Activated gamma-delta T cell (primary cell): ENCODE results near the gene IGFALS.

Experiments
- DNase-seq: peaks from one replicate; lab custom pipeline; 2025; lab: John Stamatoyannopoulos, UW

IGFALS gene

DNA sequence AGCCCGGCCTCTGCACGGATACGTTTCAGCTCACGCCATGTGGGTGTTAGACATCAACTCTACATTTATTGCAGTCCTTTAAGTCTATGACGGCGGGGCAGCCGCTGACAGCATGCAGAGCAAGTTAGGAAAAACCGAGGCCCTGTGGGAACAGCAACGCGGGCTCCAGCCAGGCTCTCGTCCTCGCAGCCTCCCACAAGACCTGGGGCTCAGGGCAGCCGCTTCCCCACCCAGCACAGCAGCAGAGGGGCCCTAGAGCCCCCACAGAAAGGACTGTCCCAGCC is 16.9 kb downstream of the IGFALS start:
- no peak for DNase-seq

DNA sequence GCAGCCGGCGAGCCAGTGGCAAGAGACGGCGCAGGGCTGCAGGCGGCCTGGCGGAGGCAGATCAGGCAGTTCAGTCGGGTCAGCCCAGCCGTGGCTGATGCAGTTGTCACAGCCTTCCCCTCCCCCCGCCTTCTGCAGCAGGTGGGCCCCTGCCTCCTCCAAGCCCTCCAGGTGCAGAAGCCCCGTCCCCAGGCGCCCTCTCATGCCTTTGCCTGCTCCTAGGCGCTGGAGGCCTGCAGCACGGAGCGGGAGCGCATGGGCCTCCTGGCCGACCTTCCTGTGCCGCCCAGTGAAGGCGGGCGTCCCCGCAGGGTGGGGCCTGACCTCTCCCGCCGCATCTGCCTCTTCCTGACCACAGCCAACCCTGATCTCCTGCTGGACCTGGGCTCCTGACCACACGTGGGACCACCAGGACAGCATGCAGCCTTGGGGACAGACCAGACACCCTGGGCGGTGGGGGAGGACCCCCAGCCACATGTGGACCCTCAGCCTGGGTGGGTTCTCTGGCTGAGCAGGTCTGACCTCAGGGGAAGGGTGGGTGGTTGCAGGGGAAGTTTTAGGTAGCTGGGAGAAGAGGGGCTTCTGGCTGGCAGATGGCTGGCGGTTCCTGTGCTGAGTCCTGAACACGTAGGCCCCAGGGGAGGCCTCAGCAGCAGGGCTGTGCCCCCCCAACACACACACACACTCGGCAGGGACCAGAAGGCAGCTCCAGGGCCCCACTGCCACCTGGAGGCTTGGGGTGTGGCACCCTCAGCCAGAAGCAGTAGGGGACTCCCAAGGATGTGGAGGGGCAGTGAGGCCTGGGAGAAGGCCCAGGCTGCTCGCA is 17.4 kb downstream of the IGFALS start:
- no peak for DNase-seq

DNA sequence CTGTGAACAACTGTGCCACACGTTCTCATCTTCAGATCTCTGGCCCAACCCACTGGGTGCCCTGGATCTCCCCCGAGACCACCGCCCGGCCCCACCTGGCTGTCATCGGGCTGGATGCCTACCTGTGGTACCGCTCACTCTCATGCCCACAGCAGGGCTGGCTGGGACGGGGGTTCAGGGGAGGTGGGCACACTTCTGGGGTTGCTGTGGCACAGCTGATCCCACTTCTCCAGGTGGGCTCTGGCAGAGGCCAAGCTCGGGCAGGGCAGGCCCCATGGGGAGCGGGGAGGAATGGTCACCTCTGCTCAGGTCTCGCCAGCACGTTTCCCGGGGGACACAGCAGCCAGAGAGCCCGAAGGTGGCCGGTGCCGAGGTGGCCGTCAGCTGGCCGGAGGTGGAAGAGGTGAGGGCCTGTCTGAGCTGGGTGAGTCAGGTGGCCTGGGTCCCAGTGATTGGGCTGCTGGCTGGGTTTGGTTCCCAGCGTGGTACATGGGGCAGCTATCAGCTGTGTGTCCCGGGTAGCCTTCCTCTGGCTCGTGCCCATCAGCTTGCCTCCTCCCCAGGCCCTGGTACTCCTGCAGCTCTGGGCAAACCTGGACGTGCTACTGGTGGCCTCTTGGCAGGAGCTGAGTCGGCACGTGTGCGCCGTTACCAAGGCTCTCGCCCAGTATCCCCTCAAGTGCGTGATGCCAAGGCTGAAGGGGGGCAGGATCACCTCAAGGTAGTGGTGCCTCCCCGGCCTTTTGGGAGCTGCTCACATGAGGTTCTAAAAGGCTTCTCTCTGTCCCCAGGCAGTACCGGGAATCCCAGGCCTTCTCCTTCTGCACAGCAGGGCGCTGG is 18.3 kb downstream of the IGFALS start:
- DNase-seq: no peak

DNA sequence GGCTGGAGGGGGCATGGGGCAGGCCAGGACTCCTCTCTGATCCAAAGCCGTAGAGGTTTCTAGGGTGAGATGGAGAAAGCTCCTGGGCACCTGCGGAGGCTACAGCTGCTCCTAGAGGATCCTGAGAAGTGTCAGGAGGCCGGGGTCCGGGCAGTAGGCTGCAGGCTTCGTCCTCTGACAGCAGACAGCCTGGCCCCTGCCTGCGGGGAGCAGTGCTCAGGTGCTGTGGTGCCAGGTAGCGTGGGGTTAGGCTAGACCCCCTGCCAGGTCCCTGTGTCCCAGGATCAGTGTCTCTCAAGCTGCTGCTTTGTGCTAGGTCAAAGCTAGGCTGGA is 19.1 kb downstream of the IGFALS start:
- no peak for DNase-seq

DNA sequence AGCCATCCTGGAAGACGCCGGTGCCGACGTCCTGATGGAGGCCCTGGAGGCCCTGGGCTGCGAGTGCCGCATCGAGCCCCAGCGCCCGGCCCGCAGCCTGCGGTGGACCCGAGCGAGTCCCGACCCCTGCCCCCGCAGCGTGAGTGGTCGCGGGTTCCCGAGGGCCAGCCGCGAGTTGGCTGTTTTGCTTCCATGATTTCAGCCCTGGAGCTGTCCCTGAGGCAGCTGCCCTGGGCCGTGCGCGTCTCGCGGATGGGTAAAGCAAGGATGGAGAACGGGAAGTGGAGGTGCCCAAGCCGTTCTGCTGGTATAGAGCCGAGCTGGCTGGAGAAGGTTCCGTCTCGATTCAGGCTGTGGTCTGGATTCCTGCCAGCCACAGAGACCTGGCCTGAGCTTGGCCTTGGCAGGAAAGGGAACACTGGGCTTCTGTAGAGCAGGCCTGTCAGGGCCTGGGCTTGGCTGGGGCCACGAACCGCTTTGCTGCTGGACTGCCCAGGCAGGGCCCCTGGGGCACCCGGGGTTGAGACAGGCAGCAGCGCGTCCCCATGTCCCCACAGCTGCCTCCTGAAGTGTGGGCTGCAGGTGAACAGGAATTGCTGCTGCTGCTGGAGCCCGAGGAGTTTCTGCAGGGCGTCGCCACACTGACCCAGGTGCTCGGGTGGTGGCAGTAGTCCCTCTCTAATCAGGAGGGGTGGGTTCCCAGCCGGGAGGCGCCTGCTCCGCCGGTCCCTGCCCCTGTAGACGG is 19.6 kb downstream of the IGFALS start:
- no peak for DNase-seq

DNA sequence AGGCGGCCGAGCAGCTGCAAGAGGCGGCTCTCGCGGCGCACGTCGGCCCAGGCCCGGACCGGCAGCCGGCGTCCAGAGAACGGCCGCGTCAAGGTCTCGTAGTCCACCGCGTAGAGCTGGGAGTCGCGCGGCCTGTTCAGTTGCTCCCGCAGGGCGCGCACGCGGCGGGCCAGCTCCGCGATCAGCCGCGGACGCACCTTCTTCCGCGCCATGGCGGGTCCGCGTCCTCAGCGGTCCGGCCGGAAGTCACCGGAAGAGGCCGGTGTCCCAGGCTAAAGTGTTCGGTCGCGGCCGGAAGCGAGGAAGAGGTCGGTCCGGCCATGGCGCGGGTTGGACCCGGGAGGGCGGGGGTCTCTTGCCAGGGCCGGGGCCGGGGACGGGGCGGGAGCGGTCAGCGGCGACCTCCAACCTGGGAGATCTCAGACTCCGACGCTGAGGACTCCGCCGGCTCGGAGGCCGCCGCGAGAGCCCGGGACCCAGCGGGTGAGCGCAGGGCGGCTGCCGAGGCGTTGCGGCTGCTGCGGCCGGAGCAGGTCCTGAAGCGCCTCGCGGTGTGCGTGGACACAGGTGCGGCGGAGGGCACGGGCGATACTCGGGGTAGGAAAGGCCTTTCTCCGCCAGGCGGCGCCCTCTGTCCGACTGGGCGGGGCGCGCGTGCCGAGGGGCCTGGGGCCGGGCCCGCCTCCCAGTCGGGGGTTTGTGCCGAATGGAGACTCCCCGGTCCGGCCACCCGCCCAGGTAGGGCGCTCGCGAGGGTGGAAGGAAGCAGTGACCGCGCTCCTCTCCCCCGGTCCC is 20.4 kb downstream of the IGFALS start, which contains the start of gene MRPS34:
TSS of gene MRPS34 (minus strand) at position 227 of the 795 bp plus-strand sequence. CDS start at position 212, 15 bp downstream.
- DNase-seq: peak; percentile 59

DNA sequence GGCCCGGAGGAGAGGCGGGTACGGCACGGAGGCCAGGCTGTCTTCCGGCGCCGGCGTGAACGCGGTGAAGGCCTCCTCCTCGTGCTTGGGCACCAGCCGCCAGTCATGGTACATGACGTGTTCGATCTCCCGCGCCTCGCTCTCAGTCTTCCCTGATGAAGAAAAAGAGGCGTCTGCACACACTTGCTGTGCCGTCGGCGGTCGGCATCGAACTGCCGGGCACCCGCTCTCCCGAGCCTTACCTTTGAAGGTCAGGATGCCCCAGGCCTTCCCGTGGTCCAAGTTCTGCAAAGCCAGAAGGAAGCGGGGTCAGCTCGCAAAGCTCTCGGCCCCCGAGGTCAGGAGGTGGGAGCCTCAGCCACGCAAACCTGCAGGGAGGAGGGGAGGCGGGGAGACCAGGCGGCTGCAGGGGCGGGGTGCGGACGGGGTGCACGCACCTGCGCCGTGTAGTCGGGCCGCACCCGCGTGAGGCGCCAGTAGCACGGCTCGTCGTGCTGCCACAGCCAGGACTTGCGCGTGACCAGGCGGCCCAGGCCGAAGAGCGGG is 21.1 kb downstream of the IGFALS start, which contains the start of gene EME2:
TSS of gene EME2 (plus strand) at position 449 of the 546 bp plus-strand sequence. CDS start 418 bp downstream, outside the sequence.
- DNase-seq: no peak

DNA sequence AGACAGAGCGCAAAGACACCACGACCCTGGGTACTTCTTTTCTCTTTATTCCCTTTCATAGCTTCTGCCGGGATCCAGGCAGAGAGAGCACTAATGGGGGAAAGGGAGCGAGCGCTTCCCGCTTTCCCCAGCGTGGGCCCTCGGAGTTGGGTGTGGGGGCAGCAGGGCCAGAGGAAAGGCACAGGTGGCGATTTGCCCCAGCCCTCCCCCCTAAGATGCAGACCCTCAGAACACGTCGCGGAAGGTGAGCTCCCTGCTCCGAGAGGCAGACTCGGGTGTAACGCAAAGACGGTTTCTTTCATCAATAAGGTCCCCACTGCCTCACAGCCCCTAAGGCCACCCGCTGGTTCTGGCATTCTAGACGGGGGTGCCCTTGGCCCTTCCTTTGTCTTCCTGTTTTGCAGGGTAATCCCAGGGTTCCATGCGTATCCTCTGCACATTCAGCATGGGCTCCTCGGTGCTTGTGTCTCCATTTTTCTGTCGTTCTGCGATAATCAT is 21.6 kb downstream of the IGFALS start:
- DNase-seq: no peak

DNA sequence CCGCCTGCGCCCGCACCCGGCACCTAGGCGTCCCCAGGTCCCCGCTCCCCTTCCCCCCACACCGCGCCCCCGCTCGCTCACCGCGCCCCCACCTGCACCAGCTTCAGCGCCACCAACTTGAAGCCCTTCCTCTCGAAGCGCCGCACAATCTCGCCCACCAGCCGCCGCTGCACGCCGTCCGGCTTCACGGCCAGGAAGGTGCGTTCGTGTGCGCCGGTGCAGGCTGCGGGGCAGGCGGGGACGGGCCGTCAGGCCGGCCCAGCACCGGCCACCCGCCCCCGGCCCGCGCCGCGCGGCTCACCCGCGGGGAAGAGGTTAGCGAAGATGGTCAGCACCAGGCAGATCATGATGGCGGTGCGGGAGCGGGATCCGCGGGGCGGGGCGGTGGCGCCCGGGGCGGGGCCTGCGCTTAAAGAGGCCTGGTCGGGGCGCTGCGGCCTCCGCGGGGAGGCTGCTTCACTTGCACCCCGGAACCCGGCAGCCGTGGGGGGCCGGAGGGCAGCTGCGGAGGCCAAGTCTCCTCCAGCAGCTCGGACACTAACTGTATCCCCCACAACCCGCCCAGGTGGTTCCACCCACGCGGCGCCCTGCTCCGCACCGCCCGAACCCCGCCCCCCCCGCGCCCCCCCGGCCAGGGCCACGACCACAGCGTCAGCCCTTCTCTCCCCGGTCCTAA is 22.2 kb downstream of the IGFALS start, which contains the start of gene NME3:
TSS of gene NME3 (minus strand) at position 356 of the 676 bp plus-strand sequence. CDS start at position 347, 9 bp downstream.
- DNase-seq: peak; percentile 56

DNA sequence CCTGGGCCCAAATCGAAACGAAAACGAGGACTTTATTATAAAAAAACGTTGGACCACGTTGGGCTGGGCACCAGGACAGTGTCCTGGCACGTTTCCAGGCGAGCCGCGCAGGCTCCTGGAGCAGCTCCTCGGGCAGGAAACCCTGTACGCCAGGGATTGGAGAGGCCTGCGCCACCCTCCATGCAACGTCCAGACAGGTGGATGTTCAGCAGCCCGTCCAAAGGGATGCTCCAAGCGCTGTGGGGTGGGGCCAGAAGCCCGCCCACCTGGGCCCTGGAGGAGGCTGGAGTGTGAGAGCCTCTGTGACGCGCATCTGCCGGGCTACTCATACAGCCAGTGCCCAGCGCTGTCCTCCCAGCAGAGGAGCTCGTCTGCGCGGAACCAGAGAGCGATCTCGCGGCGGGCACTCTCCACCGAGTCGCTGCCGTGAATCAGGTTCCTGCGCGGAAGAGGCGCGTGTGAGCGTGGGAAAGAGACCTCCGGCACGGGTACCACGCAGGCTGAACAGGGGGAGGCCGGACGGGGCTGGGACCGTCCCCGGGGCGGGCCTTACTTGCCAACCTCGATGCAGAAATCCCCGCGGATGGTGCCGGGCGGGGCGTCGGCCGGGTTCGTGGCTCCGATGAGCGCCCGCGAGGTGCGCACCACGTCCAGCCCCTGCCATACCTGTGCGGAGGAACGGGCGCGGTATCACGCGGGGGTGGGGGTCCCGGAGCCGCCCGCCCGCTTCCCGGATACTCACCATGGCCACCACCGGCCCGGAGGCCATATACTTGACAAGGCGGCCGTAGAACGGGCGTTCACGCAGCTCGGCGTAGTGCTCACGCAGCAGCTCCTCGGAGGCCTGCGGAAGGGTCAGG is 22.9 kb downstream of the IGFALS start:
- DNase-seq: no peak

DNA sequence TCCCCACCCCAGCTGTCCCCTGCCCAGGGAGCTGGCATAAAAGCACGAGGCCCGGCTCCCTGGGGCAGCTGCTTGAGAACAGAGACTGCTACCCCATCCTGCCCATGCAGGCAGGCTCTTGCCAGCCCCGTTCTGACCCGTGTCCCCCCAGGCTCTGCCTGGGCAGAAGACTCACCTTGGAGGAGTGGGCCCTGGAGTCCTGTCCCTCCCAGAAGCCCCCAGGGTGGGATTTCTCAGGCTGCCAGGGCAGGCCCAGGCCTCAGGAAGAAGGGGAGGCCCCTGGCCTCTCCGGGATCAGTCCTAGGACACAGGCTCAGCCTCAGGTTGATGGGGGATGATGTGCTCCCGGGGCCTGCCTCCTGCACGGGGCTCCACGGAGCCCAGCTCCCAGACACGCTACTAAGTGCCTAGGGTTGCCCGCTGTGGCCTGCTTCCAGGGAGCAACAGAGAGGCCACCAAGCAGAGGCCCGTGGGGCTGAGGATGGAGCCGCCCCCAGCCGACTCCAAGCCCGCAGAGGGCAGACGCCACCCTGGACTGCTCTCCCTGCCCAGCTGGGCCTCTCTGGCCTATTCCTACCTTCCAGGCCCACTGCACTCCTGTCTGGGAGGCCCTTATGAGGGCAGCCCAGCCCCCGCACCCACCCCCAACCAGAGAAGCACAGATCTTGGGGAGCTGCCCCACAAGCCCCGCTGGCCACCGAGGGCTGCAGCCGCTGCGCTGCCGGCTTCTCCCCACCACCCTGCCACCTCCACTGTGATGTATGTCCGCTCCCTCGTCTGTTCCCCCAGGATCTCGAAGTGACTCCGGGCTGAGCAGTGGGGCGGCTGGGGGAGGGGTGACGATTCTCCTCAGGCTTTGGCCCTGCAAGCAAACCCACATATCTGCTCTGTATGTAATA is 23.9 kb downstream of the IGFALS start:
- DNase-seq: no peak

DNA sequence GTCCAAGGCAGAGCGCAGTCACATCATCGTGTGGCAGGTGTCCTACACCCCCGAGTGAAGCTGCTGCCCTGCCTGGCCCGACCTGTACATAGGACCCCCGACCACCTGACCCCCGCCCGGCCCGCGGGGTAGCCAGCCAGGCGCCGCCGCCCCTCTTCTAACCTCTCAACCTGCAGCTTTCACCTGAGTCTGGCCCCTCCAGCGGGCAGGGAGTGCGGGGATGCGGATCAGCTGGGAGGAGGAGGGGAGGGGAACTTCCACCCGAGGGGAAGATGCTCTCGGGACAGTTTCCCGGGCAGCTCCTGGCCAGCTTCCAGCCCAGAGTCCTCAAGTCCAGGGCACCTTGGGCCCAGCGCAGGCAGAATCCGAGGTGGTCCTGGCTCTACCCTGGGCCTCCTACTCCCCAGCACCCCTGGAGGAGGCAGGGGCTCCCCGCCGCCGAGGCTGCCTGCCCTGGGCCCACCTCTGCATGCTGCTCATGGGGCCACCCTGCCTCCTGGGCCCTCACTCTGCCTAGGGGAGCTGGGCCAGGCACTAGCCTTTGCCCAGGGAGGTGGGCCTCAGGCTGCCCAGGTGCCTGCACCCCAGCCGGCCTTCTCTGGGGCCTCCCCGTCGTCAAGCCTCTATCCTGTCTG is 24.6 kb downstream of the IGFALS start:
- no peak for DNase-seq

DNA sequence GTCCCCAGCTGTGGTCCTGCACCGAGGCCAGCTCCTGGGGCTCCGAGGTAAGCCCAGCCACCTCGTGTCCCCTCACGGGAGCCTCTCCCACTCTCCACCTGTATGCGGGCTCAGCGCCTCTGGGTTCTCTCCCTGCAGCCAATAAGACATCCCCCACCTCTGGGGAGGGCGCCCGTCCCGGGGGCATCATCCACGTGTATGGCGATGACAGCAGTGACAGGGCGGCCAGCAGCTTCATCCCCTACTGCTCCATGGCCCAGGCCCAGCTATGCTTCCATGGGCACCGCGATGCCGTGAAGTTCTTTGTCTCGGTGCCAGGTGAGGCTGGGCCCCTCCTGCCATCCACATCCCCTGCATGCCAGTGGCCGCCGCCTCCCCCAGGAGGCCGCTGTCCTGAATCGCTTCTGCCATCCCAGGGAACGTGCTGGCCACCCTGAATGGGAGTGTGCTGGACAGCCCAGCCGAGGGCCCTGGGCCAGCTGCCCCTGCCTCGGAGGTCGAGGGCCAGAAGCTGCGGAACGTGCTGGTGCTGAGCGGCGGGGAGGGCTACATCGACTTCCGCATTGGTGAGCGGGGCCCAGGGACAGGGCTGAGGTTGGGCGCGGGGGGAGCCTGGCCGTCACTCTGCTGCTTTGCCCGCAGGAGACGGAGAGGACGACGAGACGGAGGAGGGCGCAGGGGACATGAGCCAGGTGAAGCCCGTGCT is 25.3 kb downstream of the IGFALS start:
- DNase-seq: no peak

DNA sequence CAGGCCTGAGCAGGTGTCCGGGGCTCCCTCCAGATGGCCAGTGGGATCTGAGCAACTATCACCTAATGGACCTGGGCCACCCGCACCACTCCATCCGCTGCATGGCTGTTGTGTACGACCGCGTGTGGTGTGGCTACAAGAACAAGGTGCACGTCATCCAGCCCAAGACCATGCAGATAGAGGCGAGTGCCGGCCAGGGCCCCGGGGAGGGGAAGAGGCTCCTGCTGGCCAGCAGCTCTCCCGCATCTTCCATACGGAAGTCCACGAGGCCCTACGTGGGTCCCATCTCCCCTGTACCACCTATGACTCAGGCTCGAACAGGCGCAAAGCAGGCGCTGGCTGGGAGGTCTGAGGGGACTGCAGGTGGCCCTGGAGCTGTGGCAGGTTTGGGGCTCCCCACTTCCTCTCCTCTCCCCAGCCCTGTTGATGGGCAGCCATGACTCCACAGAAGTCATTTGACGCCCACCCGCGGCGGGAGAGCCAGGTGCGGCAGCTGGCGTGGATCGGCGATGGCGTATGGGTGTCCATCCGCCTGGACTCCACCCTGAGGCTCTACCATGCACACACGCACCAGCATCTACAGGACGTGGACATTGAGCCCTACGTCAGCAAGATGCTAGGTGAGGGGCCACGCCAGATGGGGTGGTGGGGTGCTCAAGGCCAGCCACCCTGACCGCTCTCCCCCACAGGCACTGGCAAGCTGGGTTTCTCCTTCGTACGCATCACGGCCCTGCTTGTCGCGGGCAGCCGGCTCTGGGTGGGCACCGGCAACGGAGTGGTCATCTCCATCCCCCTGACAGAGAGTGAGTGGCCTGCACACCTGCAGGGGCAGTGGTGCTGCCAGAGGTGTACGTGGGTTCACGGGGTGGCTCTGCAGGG is 26.1 kb downstream of the IGFALS start:
- no peak for DNase-seq

DNA sequence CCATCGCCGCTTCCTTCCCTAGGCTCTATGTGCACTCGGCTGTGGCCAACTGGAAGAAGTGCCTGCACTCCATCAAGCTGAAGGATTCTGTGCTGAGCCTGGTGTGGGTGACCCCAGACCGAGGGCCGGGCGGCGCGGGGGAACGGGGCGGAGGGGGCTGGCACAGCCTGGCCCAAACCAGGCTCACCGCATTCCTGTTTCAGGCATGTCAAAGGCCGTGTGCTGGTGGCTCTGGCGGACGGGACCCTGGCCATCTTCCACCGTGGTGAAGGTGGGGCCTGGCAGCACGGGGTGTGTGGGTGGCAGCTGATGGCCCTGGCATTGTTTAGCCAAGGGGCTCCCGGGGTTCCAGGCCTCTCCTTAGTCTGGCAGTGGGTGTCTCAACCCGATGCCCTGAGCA is 26.8 kb downstream of the IGFALS start:
- DNase-seq: no peak

DNA sequence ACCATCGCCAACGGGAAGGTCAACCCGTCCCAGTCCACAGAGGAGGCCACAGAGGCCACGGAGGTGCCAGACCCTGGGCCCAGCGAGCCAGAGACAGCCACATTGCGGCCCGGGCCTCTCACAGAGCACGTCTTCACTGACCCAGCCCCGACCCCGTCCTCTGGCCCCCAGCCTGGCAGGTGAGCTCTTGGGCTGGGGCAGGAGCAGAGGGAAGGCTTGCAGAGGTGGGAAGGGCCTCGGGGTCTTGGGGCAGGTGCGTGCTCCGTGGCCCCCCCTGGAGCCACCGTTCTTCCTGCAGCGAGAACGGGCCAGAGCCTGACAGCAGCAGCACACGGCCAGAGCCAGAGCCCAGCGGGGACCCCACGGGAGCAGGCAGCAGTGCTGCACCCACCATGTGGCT is 27.3 kb downstream of the IGFALS start:
- DNase-seq: no peak
